ENCODE results near the gene DIS3L. TPM values are rescaled to one million over a fixed set of nuclear protein-coding genes. Genes with fewer than 3 reads are reported as not detected.

The DIS3L gene
- total RNA-seq, 2 donors from 2014 or later, result 23.6 to 54.7 TPM

GRCh38 chr15:66309828-66310227, 16.5 kb downstream of the DIS3L start:
- TF ChIP-seq CTCF (IDR thresholded peaks at IDR 0.05), result no peak
- no peak for DNase-seq (ENCODE audit: low spot score)
- Histone ChIP-seq H3K9me3 (no peaks in the 10 kb centered on the region), H3K4me3 (no peak overlapping the region), H3K4me1 (no peaks in the 10 kb centered on the region), H3K27ac (no peak overlapping the region), H3K27me3 (no peaks in the 10 kb centered on the region), H3K36me3 (peaks cover 56% of the 10 kb centered on the region)

- H3K9me3 ChIP-seq, result no peaks in the 10 kb centered on the region
- no peak for TF ChIP-seq CTCF (IDR thresholded peaks at IDR 0.05)
- no peak for DNase-seq (ENCODE audit: low spot score)
- no peaks in the 10 kb centered on the region for H3K27me3 ChIP-seq
- no peak overlapping the region for H3K27ac ChIP-seq
- H3K36me3 ChIP-seq, result peaks cover 66% of the 10 kb centered on the region
- no peak overlapping the region for H3K4me3 ChIP-seq
- H3K4me1 ChIP-seq, result no peaks in the 10 kb centered on the region
Observed at GRCh38 chr15:66310786-66311185, 17.4 kb downstream of the DIS3L start.

- no peaks in the 10 kb centered on the region for H3K27me3 ChIP-seq
- no peak overlapping the region for H3K4me3 ChIP-seq
- no peaks in the 10 kb centered on the region for H3K9me3 ChIP-seq
- H3K36me3 ChIP-seq, result peaks cover 77% of the 10 kb centered on the region
- no peak for TF ChIP-seq CTCF (IDR thresholded peaks at IDR 0.05)
- DNase-seq (ENCODE audit: low spot score), result no peak
- no peak overlapping the region for H3K27ac ChIP-seq
- H3K4me1 ChIP-seq, result no peaks in the 10 kb centered on the region
Observed at GRCh38 chr15:66312144-66312543, 18.8 kb downstream of the DIS3L start.

GRCh38 chr15:66323312-66323928, 30.1 kb downstream of the DIS3L start:
- Histone ChIP-seq H3K27ac (no peak overlapping the region), H3K4me1 (no peaks in the 10 kb centered on the region), H3K9me3 (no peaks in the 10 kb centered on the region), H3K4me3 (no peak overlapping the region), H3K36me3 (peaks cover 78% of the 10 kb centered on the region), H3K27me3 (no peaks in the 10 kb centered on the region)
- TF ChIP-seq CTCF (IDR thresholded peaks at IDR 0.05), result no peak
- DNase-seq (ENCODE audit: low spot score), result no peak

GRCh38 chr15:66326051-66326450, 32.7 kb downstream of the DIS3L start:
- peaks cover 79% of the 10 kb centered on the region for H3K36me3 ChIP-seq
- no peak overlapping the region for H3K4me3 ChIP-seq

More at GRCh38 chr15:66326051-66326450, 32.7 kb downstream of the DIS3L start:
- DNase-seq (ENCODE audit: low spot score), result no peak
- Histone ChIP-seq H3K27ac (no peak overlapping the region), H3K9me3 (no peaks in the 10 kb centered on the region), H3K27me3 (no peaks in the 10 kb centered on the region), H3K4me1 (no peaks in the 10 kb centered on the region)
- TF ChIP-seq CTCF (IDR thresholded peaks at IDR 0.05), result no peak
